H1 (cell line): ENCODE results near the gene BTG2. TPM values are rescaled to one million over a fixed set of nuclear protein-coding genes. Genes with fewer than 3 reads are reported as not detected.

Source experiments
- CTCF ChIA-PET: fragments of 300-600 bp; sonication (Branson Sonifier 250); formaldehyde crosslinking; loops from one replicate; lab custom pipeline; 2021; ENCODE audit not compliant: partially characterized antibody; lab: Charles Lee
- POLR2A ChIA-PET: fragments of 300-600 bp; sonication (Branson Sonifier 250); formaldehyde crosslinking; loops from one replicate; lab custom pipeline; 2021; ENCODE audit warnings: inconsistent platforms; ENCODE audit not compliant: partially characterized antibody; lab: Charles Lee
- DNase-seq, 2 experiments: peaks; one replicate each; pipeline versions ENCODE4 v3.0.0 to v3.0.0-alpha.2; 2010 to 2022; ENCODE audit warnings: low spot score in 2 of 2, low read depth in 1 of 2, mixed read lengths in 1 of 2
- FAIRE-seq: peaks from 2 replicates; lab custom pipeline; 2011; peaks lifted over from hg19 to GRCh38; lab: Jason Lieb, UNC
- H2AFZ ChIP-seq: 2 replicates; pipeline ENCODE4 v1.8.1; 2012; ENCODE audit warnings: low read length, inconsistent platforms
- H2AK5ac ChIP-seq: 2 replicates; pipeline ENCODE4 v1.6.1; 2013; ENCODE audit warnings: low read depth, low read length
- H2BK120ac ChIP-seq: replicated peaks from 2 replicates; pipeline ENCODE3; 2013; ENCODE audit warnings: low read depth, low read length, inconsistent platforms
- H2BK12ac ChIP-seq: 2 replicates; pipeline ENCODE4 v1.6.1; 2013; ENCODE audit warnings: low read depth, low read length
- H2BK15ac ChIP-seq: 2 replicates; pipeline ENCODE4 v1.6.1; 2013; ENCODE audit warnings: low read length
- H2BK20ac ChIP-seq: 2 replicates; pipeline ENCODE4 v1.6.1; 2013; ENCODE audit warnings: low read length
- H2BK5ac ChIP-seq: 2 replicates; pipeline ENCODE4 v1.6.1; 2013; ENCODE audit warnings: low read depth, low read length
- H3K14ac ChIP-seq: 2 replicates; pipeline ENCODE4 v1.6.1; 2013; ENCODE audit warnings: inconsistent platforms; ENCODE audit not compliant: insufficient read length
- H3K18ac ChIP-seq: 2 replicates; pipeline ENCODE4 v1.6.1; 2013; ENCODE audit warnings: low read length; ENCODE audit errors: extremely low read depth
- H3K23ac ChIP-seq: 2 replicates; pipeline ENCODE4 v1.6.1; 2013; ENCODE audit warnings: inconsistent platforms; ENCODE audit not compliant: insufficient read length
- H3K23me2 ChIP-seq: 2 replicates; pipeline ENCODE4 v1.6.1; 2013; ENCODE audit warnings: low read depth, low read length
- H3K27ac ChIP-seq: 2 replicates; pipeline ENCODE4 v1.6.1; 2011; ENCODE audit warnings: low read depth, low read length, inconsistent platforms
- H3K27me3 ChIP-seq, 4 experiments: replicated peaks in 1 of 4; 1 replicate in 1 of 4; 2 replicates in 3 of 4; pipeline versions ENCODE4 v1.6.1 to v1.8.1; 2011 to 2013; ENCODE audit warnings: low read length in 3 of 4, mild to moderate bottlenecking in 3 of 4, inconsistent platforms in 2 of 4, mixed read lengths in 2 of 4, moderate library complexity in 1 of 4; ENCODE audit not compliant: control insufficient read depth in 3 of 4, insufficient read depth in 3 of 4; ENCODE audit errors: extremely low read depth in 1 of 4
- H3K36me3 ChIP-seq, 4 experiments: 2 replicates each; pipeline versions ENCODE4 v1.6.1 to v1.8.1; 2011 to 2013; ENCODE audit warnings: mild to moderate bottlenecking in 4 of 4, low read length in 3 of 4, moderate library complexity in 2 of 4, control low read depth in 1 of 4, inconsistent platforms in 1 of 4; ENCODE audit not compliant: insufficient read depth in 4 of 4, control insufficient read depth in 2 of 4
- H3K4ac ChIP-seq: replicated peaks from 2 replicates; pipeline ENCODE3; 2013; ENCODE audit warnings: low read length, low read depth, mixed read lengths, inconsistent platforms; ENCODE audit not compliant: insufficient read length
- H3K4me1 ChIP-seq, 4 experiments: replicated peaks in 1 of 4; 1 replicate in 1 of 4; 2 replicates in 3 of 4; pipeline versions ENCODE4 v1.6.1 to v1.8.1; 2011 to 2013; ENCODE audit warnings: low read length in 3 of 4, inconsistent platforms in 2 of 4, mixed read lengths in 1 of 4; ENCODE audit not compliant: insufficient read depth in 4 of 4, control insufficient read depth in 3 of 4
- H3K4me2 ChIP-seq, 2 experiments: 2 replicates each; pipeline versions ENCODE4 v1.6.1 to v1.8.1; 2011 to 2013; ENCODE audit warnings: low read depth in 2 of 2, low read length in 2 of 2, control low read depth in 1 of 2, inconsistent platforms in 1 of 2, mild to moderate bottlenecking in 1 of 2; ENCODE audit not compliant: insufficient read depth in 1 of 2
- H3K4me3 ChIP-seq, 4 experiments: fragments of 200-600, 300-600 bp in 1 of 4; sonication (generic), shearing (Covaris generic), sonication (Bioruptor Twin) in 1 of 4; 2 replicates each; pipeline versions ENCODE4 v1.5.1 to v1.8.1; 2011 to 2016; ENCODE audit warnings: low read length in 4 of 4, low read depth in 3 of 4, control low read depth in 2 of 4, inconsistent platforms in 2 of 4, mild to moderate bottlenecking in 2 of 4, mixed read lengths in 1 of 4, moderate library complexity in 1 of 4; ENCODE audit not compliant: insufficient read depth in 2 of 4; ENCODE audit errors: extremely low read depth in 1 of 4
- H3K56ac ChIP-seq: replicated peaks from 2 replicates; pipeline ENCODE3; 2013; ENCODE audit warnings: low read depth, mild to moderate bottlenecking, mixed read lengths, low read length, inconsistent platforms; ENCODE audit not compliant: insufficient read length
- H3K79me1 ChIP-seq: 2 replicates; pipeline ENCODE4 v1.6.1; 2013; ENCODE audit warnings: low read depth, low read length, control low read depth
- H3K79me2 ChIP-seq, 2 experiments: 2 replicates each; pipeline versions ENCODE4 v1.6.1 to v1.8.1; 2012 to 2013; ENCODE audit warnings: low read length in 2 of 2, mild to moderate bottlenecking in 2 of 2, inconsistent platforms in 1 of 2; ENCODE audit not compliant: insufficient read depth in 2 of 2, control insufficient read depth in 1 of 2
- H3K9ac ChIP-seq, 4 experiments: replicated peaks in 1 of 4; 1 replicate in 1 of 4; 2 replicates in 3 of 4; pipeline versions ENCODE4 v1.6.1 to v1.8.1; 2011 to 2013; ENCODE audit warnings: low read depth in 3 of 4, low read length in 3 of 4, control low read depth in 2 of 4, mild to moderate bottlenecking in 2 of 4, moderate library complexity in 2 of 4, inconsistent platforms in 1 of 4; ENCODE audit errors: extremely low read depth in 1 of 4
- H3K9me3 ChIP-seq, 2 experiments: 2 replicates each; pipeline versions ENCODE4 v1.6.1 to v1.8.1; 2012 to 2013; ENCODE audit warnings: mild to moderate bottlenecking in 2 of 2, moderate library complexity in 2 of 2, control low read depth in 1 of 2, inconsistent platforms in 1 of 2, low read depth in 1 of 2, low read length in 1 of 2, mixed read lengths in 1 of 2; ENCODE audit not compliant: insufficient read depth in 2 of 2
- H4K20me1 ChIP-seq, 2 experiments: replicated peaks in 1 of 2; 2 replicates each; pipeline versions ENCODE3 to v1.8.1; 2011 to 2013; ENCODE audit warnings: inconsistent platforms in 2 of 2, low read length in 2 of 2, mild to moderate bottlenecking in 1 of 2; ENCODE audit not compliant: insufficient read depth in 2 of 2, control insufficient read depth in 1 of 2
- H4K5ac ChIP-seq: 2 replicates; pipeline ENCODE4 v1.6.1; 2013; ENCODE audit warnings: low read length, low read depth, mixed read lengths, inconsistent platforms; ENCODE audit not compliant: insufficient read length
- H4K8ac ChIP-seq: 2 replicates; pipeline ENCODE4 v1.8.0; 2013; ENCODE audit warnings: mild to moderate bottlenecking, moderate library complexity, low read length, inconsistent platforms; ENCODE audit not compliant: insufficient read depth; ENCODE audit errors: extremely low read depth
- H4K91ac ChIP-seq: replicated peaks from 2 replicates; pipeline ENCODE3; 2013; ENCODE audit warnings: low read length, mixed read lengths, inconsistent platforms; ENCODE audit not compliant: insufficient read length
- BACH1 ChIP-seq: IDR thresholded peaks from 2 replicates; pipeline ENCODE4 v1.6.1; 2012; ENCODE audit warnings: low read length, improper control_type of control experiment
- CBX8 ChIP-seq: fragments of 300-800, 300-1000 bp; sonication (generic); IDR thresholded peaks from 2 replicates; pipeline ENCODE4 v1.7.1; 2016; ENCODE audit warnings: low read depth, low read length, borderline replicate concordance
- CTBP2 ChIP-seq: IDR thresholded peaks from 2 replicates; pipeline ENCODE4 v1.7.0; 2011; ENCODE audit warnings: borderline replicate concordance, mild to moderate bottlenecking, moderate library complexity, mixed read lengths, low read length; ENCODE audit not compliant: insufficient read depth, insufficient read length
- FOSL1 ChIP-seq: IDR thresholded peaks from 2 replicates; pipeline ENCODE4 v1.6.1; 2011; ENCODE audit warnings: mild to moderate bottlenecking, low read depth, low read length, moderate library complexity; ENCODE audit not compliant: insufficient read depth
- HDAC6 ChIP-seq: IDR thresholded peaks from one replicate; pipeline ENCODE4 v1.7.1; 2012; ENCODE audit warnings: low read depth, mild to moderate bottlenecking, inconsistent platforms, low read length, moderate library complexity
- KDM5A ChIP-seq: fragments of 200-600 bp; IDR thresholded peaks from 2 replicates; pipeline ENCODE4 v1.7.1; 2012; ENCODE audit warnings: mild to moderate bottlenecking, low read length, inconsistent platforms, mixed read lengths
- MAFK ChIP-seq: IDR thresholded peaks from 2 replicates; pipeline ENCODE4 v1.6.1; 2012; ENCODE audit warnings: low read depth, mild to moderate bottlenecking, improper control_type of control experiment, low read length
- RFX5 ChIP-seq: IDR thresholded peaks from 2 replicates; pipeline ENCODE4 v1.6.1; 2011; ENCODE audit warnings: low read depth, low read length, improper control_type of control experiment, borderline replicate concordance
- RNF2 ChIP-seq: fragments of 200-900, 300-1000 bp; sonication (generic); IDR thresholded peaks from 2 replicates; pipeline ENCODE4 v1.7.1; 2016; ENCODE audit warnings: borderline replicate concordance, low read depth, mild to moderate bottlenecking, antibody characterized with exemption, low read length; ENCODE audit not compliant: poor library complexity, severe bottlenecking; ENCODE audit errors: missing control alignments
- SAP30 ChIP-seq: fragments of 300-600 bp; sonication (generic); IDR thresholded peaks from 2 replicates; pipeline ENCODE4 v1.7.1; 2012; ENCODE audit warnings: low read length, moderate library complexity, mild to moderate bottlenecking, inconsistent platforms; ENCODE audit not compliant: insufficient read depth, insufficient replicate concordance
- SIX5 ChIP-seq: IDR thresholded peaks from 2 replicates; pipeline ENCODE4 v1.6.1; 2011; ENCODE audit warnings: mild to moderate bottlenecking, low read depth, low read length
- SP4 ChIP-seq: IDR thresholded peaks from 2 replicates; pipeline ENCODE4 v1.6.1; 2012; ENCODE audit warnings: low read length, inconsistent platforms
- TAF1 ChIP-seq: IDR thresholded peaks from 2 replicates; pipeline ENCODE4 v1.6.1; 2011; ENCODE audit warnings: mild to moderate bottlenecking, low read depth, low read length
- TCF12 ChIP-seq: IDR thresholded peaks from 2 replicates; pipeline ENCODE4 v1.6.1; 2011; ENCODE audit warnings: low read depth, mild to moderate bottlenecking, low read length
- WGBS, 2 experiments: shearing (Covaris generic) in 1 of 2; methylation state at CpG; one replicate each; pipeline versions ENCODE4 v1.1.6 to v1.1.7; 2013 to 2015; ENCODE audit warnings: low lambda C conversion rate in 2 of 2, mixed read lengths in 2 of 2, inconsistent platforms in 1 of 2, low coverage in 1 of 2, missing lambda C conversion rate in 1 of 2; ENCODE audit not compliant: insufficient replicate concordance in 2 of 2, insufficient coverage in 1 of 2, insufficient read length in 1 of 2; ENCODE audit errors: extremely low coverage in 1 of 2, missing lambda C conversion rate in 1 of 2; 5-methylcytosine and 5-hydroxymethylcytosine counted together
- polyA plus RNA-seq, 7 experiments: library from polyadenylated mRNA; depleted of rRNA in 3 of 7; stranded (reverse) in 5 of 7; unstranded in 2 of 7; fragments of >200 nt in 5 of 7; fragments of 200-250 nt in 2 of 7; gene quantifications; 1 replicate in 5 of 7; 2 replicates in 1 of 7; 4 replicates in 1 of 7; pipeline versions ENCODE4 v1.2.1 to v1.2.3, GENCODE V29; 2011 to 2013; ENCODE audit warnings: missing spikeins in 2 of 7, mixed read lengths in 2 of 7
- total RNA-seq: library from RNA; stranded (reverse); fragmentation: NEBNext Ultra II Directional; extraction: Animal tissue kit (Norgen Biotek cat#: 25700); gene quantifications from 2 replicates; pipeline ENCODE4 v1.2.1, GENCODE V29; 2021

The BTG2 gene
- total and polyA plus RNA-seq, 2 of the 8 experiments (the other 6 are each of a cell fraction or from before 2014, with no cell fraction given), result 4.8 to 11.0 TPM

DNA sequence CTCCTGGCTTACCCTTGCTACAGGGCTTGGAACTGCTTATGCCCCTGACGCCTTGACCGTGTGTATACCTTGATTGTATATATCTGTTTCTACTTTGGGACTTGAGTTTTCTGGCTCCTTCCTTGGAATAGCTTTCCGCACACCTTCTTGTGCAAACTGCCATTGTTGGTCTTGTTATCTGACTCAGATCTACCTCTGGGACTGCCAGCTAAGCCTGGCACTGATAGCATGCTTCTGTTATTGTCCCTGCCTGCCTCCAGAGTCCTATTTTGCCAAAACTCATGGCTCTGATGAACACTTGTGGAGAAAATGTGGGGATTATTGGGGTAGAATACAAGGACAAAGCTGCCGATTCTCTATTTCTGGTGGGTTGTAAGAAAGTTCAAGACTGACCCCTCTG is 30.2 kb downstream of the BTG2 start:
- H3K79me2 ChIP-seq, result no peaks in the 10 kb centered on the region
- 75% methylated on average over 4 of the region's 4 CpGs; no CpG with 5 or more reads in 1 of the 2 experiments for WGBS, 2 experiments
- H3K9ac ChIP-seq, result no peak overlapping the region
- no peak for FAIRE-seq
- no peak overlapping the region for H3K18ac ChIP-seq
- no peaks in the 10 kb centered on the region for H3K79me1 ChIP-seq
- no peak overlapping the region for H2AFZ ChIP-seq
- no peaks in the 10 kb centered on the region; a peak in 1 of 4 replicates for H3K9me3 ChIP-seq
- H3K27me3 ChIP-seq, result peaks cover 0 to 3% (median 0%) of the 10 kb centered on the region in 4 experiments; a peak in 1 of 7 replicates
- no peak overlapping the region for H4K5ac ChIP-seq
- no peak overlapping the region for H3K4ac ChIP-seq
- H2BK12ac ChIP-seq, result no peak overlapping the region
- ChIA-PET POLR2A (interaction anchor here (0.9 kb wide), 1 partner anchor 8 kb away, joined by 3 read pairs; no protein-coding TSS in a partner anchor), CTCF (interaction anchor here (1.0 to 24.2 kb wide), 17 partner anchors 8 to 313 kb away, joined by 3 to 785 read pairs (median 7); partner anchors contain the start of genes FMOD, OPTC and PRELP)
- no peak overlapping the region for H3K14ac ChIP-seq
- no peak overlapping the region for H2BK5ac ChIP-seq
- H4K91ac ChIP-seq, result no peak overlapping the region
- H3K4me1 ChIP-seq, result peaks cover 0 to 2% (median 0%) of the 10 kb centered on the region in 4 experiments; a peak in 3 of 7 replicates
- no peaks in the 10 kb centered on the region for H3K23me2 ChIP-seq
- H3K4me2 ChIP-seq, result no peak overlapping the region
- no peak overlapping the region for H4K8ac ChIP-seq
- no peak overlapping the region for H3K4me3 ChIP-seq
- H2AK5ac ChIP-seq, result no peak overlapping the region
- no peak overlapping the region for H3K23ac ChIP-seq
- H2BK15ac ChIP-seq, result no peak overlapping the region
- H3K36me3 ChIP-seq, result no peaks in the 10 kb centered on the region
- H2BK20ac ChIP-seq, result no peak overlapping the region
- no peak for DNase-seq
- no peak overlapping the region for H3K56ac ChIP-seq
- no peak overlapping the region for H3K27ac ChIP-seq
- H4K20me1 ChIP-seq, result no peaks in the 10 kb centered on the region
- no peak overlapping the region for H2BK120ac ChIP-seq
- TF ChIP-seq RFX5 (no peak), HDAC6 (no peak), MAFK (no peak), SIX5 (no peak), CBX8 (no peak), FOSL1 (no peak), SP4 (no peak), TAF1 (no peak), RNF2 (no peak), BACH1 (no peak), TCF12 (no peak), SAP30 (no peak), KDM5A (no peak), CTBP2 (no peak)
